GM19238 (cell line): ENCODE data around the gene KLF16.

Experiments
- DNase-seq: peaks from one replicate; pipeline ENCODE4 v3.0.0; 2011; ENCODE audit warnings: low spot score; ENCODE audit not compliant: insufficient read length

KLF16 gene

GRCh38 chr19:1808395-1808731 is 55.0 kb downstream of the KLF16 start:
- DNase-seq = no peak

GRCh38 chr19:1807695-1808394 is 55.5 kb downstream of the KLF16 start:
- DNase-seq = no peak

GRCh38 chr19:1807030-1807694 is 56.2 kb downstream of the KLF16 start:
- no peak for DNase-seq

GRCh38 chr19:1806184-1807029 is 57.0 kb downstream of the KLF16 start:
- no peak for DNase-seq

- no peak for DNase-seq
Observed at GRCh38 chr19:1805401-1806183, 57.8 kb downstream of the KLF16 start.

- DNase-seq = no peak
Observed at GRCh38 chr19:1804858-1805257, 58.5 kb downstream of the KLF16 start.
